ENCODE results near the gene ARID1B. TPM values are rescaled to one million over a fixed set of nuclear protein-coding genes. Genes with fewer than 3 reads are reported as not detected.

Gene ARID1B
- total RNA-seq, 1 experiment from 2014 or later = 63.9 TPM

DNA sequence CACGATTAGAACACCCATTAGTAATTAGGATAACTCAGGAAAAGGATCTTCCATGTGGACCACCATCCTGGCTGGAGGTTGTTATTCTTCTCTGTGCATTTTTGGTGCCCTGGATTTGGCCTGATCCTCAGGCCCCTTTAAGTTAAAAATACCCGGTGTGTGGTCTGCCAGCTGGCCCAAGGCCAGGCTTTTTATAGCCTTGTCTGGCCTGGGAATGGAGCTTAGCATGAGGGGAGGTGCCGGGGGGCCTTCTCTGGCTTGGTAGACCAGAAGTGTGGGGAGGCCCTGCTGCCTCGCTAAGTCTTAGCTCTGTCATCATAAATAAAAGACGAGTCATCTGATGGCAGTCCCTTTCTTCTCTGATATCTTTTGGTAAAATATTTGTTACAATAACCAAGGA lies 71.4 kb downstream of the ARID1B start:
- DNase-seq (ENCODE audit: unreplicated experiment) = no peak
- Mint-ChIP-seq H3K9me3 (ENCODE audit: unreplicated experiment) (no peaks in the 10 kb centered on the region), H3K27me3 (ENCODE audit: insufficient read depth, unreplicated experiment) (no peaks in the 10 kb centered on the region), H3K4me3 (ENCODE audit: unreplicated experiment) (no peak overlapping the region), H3K4me1 (ENCODE audit: insufficient read depth, unreplicated experiment) (peaks cover 22% of the 10 kb centered on the region), H3K36me3 (ENCODE audit: insufficient read depth, unreplicated experiment) (peaks cover 6% of the 10 kb centered on the region), H3K27ac (ENCODE audit: low read depth, unreplicated experiment) (no peak overlapping the region)
- intact Hi-C loops (cut with micrococcal nuclease) = no loop called here
- ChIA-PET POLR2A (no interaction called here), CTCF (no interaction called here)
- no peak for TF ChIP-seq CTCF (IDR thresholded peaks at IDR 0.05; ENCODE audit: unreplicated experiment)
- no TSS peak for BruUV-seq (replicated peaks)

- ChIA-PET POLR2A (no interaction called here), CTCF (interaction anchor here (0.6 to 0.8 kb wide), 2 partner anchors 17 to 103 kb away, joined by 3 read pairs; no protein-coding TSS in a partner anchor)
- no peak for DNase-seq (ENCODE audit: unreplicated experiment)
These were observed 72.6 kb downstream of the ARID1B start for GRCh38 chr6:156849806-156850205.

GRCh38 chr6:156850353-156850752 lies 73.2 kb downstream of the ARID1B start:
- H3K4me3 Mint-ChIP-seq (ENCODE audit: unreplicated experiment) = no peak overlapping the region
- intact Hi-C loops (cut with micrococcal nuclease) = no loop called here
- H3K4me1 Mint-ChIP-seq (ENCODE audit: insufficient read depth, unreplicated experiment) = peaks cover 21% of the 10 kb centered on the region
- H3K27ac Mint-ChIP-seq (ENCODE audit: low read depth, unreplicated experiment) = no peak overlapping the region
- CTCF ChIA-PET = interaction anchor here (0.6 kb wide), 1 partner anchor 102 kb away, joined by 3 read pairs; no protein-coding TSS in a partner anchor
- no peak for TF ChIP-seq CTCF (IDR thresholded peaks at IDR 0.05; ENCODE audit: unreplicated experiment)
- H3K36me3 Mint-ChIP-seq (ENCODE audit: insufficient read depth, unreplicated experiment) = peaks cover 6% of the 10 kb centered on the region
- BruUV-seq (replicated peaks) = no TSS peak
- no peak for DNase-seq (ENCODE audit: unreplicated experiment)
- no peaks in the 10 kb centered on the region for H3K9me3 Mint-ChIP-seq (ENCODE audit: unreplicated experiment)
- POLR2A ChIA-PET = no interaction called here
- no peaks in the 10 kb centered on the region for H3K27me3 Mint-ChIP-seq (ENCODE audit: insufficient read depth, unreplicated experiment)

More at GRCh38 chr6:156849806-156850205, 72.6 kb downstream of the ARID1B start:
- Mint-ChIP-seq H3K4me3 (ENCODE audit: unreplicated experiment) (no peak overlapping the region), H3K27ac (ENCODE audit: low read depth, unreplicated experiment) (no peak overlapping the region), H3K27me3 (ENCODE audit: insufficient read depth, unreplicated experiment) (no peaks in the 10 kb centered on the region), H3K36me3 (ENCODE audit: insufficient read depth, unreplicated experiment) (peaks cover 6% of the 10 kb centered on the region), H3K9me3 (ENCODE audit: unreplicated experiment) (no peaks in the 10 kb centered on the region), H3K4me1 (ENCODE audit: insufficient read depth, unreplicated experiment) (peaks cover 24% of the 10 kb centered on the region)
- intact Hi-C loops (cut with micrococcal nuclease) = no loop called here
- no TSS peak for BruUV-seq (replicated peaks)
- no peak for TF ChIP-seq CTCF (IDR thresholded peaks at IDR 0.05; ENCODE audit: unreplicated experiment)

- DNase-seq (ENCODE audit: unreplicated experiment) = no peak
- Mint-ChIP-seq H3K4me3 (ENCODE audit: unreplicated experiment) (no peak overlapping the region), H3K9me3 (ENCODE audit: unreplicated experiment) (no peaks in the 10 kb centered on the region), H3K27me3 (ENCODE audit: insufficient read depth, unreplicated experiment) (no peaks in the 10 kb centered on the region), H3K4me1 (ENCODE audit: insufficient read depth, unreplicated experiment) (peaks cover 18% of the 10 kb centered on the region), H3K36me3 (ENCODE audit: insufficient read depth, unreplicated experiment) (peaks cover 7% of the 10 kb centered on the region), H3K27ac (ENCODE audit: low read depth, unreplicated experiment) (no peak overlapping the region)
- TF ChIP-seq CTCF (IDR thresholded peaks at IDR 0.05; ENCODE audit: unreplicated experiment) = no peak
- ChIA-PET POLR2A (no interaction called here), CTCF (interaction anchor here (1.3 to 1.6 kb wide), 2 partner anchors 14 to 286 kb away, joined by 3 to 4 read pairs; no protein-coding TSS in a partner anchor)
- no TSS peak for BruUV-seq (replicated peaks)
- intact Hi-C loops (cut with micrococcal nuclease) = no loop called here
These were observed 74.3 kb downstream of the ARID1B start for GRCh38 chr6:156851454-156851921.

All from MCF 10A (cell line).